GM23248 (cell line): ENCODE measurements around the gene PLEKHD1. TPM values are rescaled to one million over a fixed set of nuclear protein-coding genes. Genes with fewer than 3 reads are reported as not detected.

Experiments
- DNase-seq: peaks from one replicate; pipeline ENCODE4 v3.0.0-alpha.2; 2015
- H2AFZ ChIP-seq: fragments of 200-600 bp; sonication (generic); 2 replicates; pipeline ENCODE4 v1.6.1; 2016; ENCODE audit warnings: antibody characterized with exemption
- H3F3A ChIP-seq: fragments of 200-600 bp; sonication (generic); 2 replicates; pipeline ENCODE4 v1.6.1; 2016; ENCODE audit warnings: mild to moderate bottlenecking, antibody characterized with exemption, mixed run types; ENCODE audit not compliant: insufficient read depth
- H3K27ac ChIP-seq: fragments of 200-600 bp; sonication (generic); 2 replicates; pipeline ENCODE4 v1.5.1; 2016; ENCODE audit warnings: mild to moderate bottlenecking
- H3K27me3 ChIP-seq: fragments of 200-600 bp; sonication (generic); replicated peaks from 2 replicates; pipeline ENCODE4 v1.6.1; 2016; ENCODE audit warnings: mild to moderate bottlenecking; ENCODE audit not compliant: insufficient read depth
- H3K36me3 ChIP-seq: fragments of 200-600 bp; sonication (generic); 2 replicates; pipeline ENCODE4 v1.6.1; 2016; ENCODE audit warnings: low read depth, mild to moderate bottlenecking
- H3K4me1 ChIP-seq: fragments of 200-600 bp; sonication (generic); 2 replicates; pipeline ENCODE4 v1.6.1; 2016; ENCODE audit warnings: mild to moderate bottlenecking; ENCODE audit not compliant: insufficient read depth
- H3K4me2 ChIP-seq: fragments of 200-600 bp; sonication (generic); one replicate; pipeline ENCODE4 v1.6.1; 2016; ENCODE audit warnings: mild to moderate bottlenecking; ENCODE audit not compliant: unreplicated experiment
- H3K4me3 ChIP-seq: fragments of 200-600 bp; sonication (generic); 2 replicates; pipeline ENCODE4 v1.5.1; 2016; ENCODE audit warnings: mild to moderate bottlenecking
- H3K79me2 ChIP-seq: fragments of 200-600 bp; sonication (generic); 2 replicates; pipeline ENCODE4 v1.6.1; 2016; ENCODE audit warnings: mild to moderate bottlenecking; ENCODE audit not compliant: insufficient read depth
- H3K9ac ChIP-seq: fragments of 200-600 bp; sonication (generic); 2 replicates; pipeline ENCODE4 v1.6.1; 2016; ENCODE audit warnings: mild to moderate bottlenecking
- H3K9me2 ChIP-seq: fragments of 200-600 bp; sonication (generic); 2 replicates; pipeline ENCODE4 v1.6.1; 2016; ENCODE audit warnings: mixed run types, mild to moderate bottlenecking, moderate library complexity; ENCODE audit not compliant: insufficient read depth
- H3K9me3 ChIP-seq: fragments of 200-600 bp; sonication (generic); one replicate; pipeline ENCODE4 v1.6.1; 2017; ENCODE audit warnings: low read depth
- H4K20me1 ChIP-seq: fragments of 200-600 bp; sonication (generic); 2 replicates; pipeline ENCODE4 v1.6.0; 2016; ENCODE audit not compliant: insufficient read depth
- EZH2 ChIP-seq: fragments of 200-600 bp; sonication (generic); IDR thresholded peaks from 2 replicates; pipeline ENCODE4 v1.6.1; 2018; ENCODE audit warnings: antibody characterized with exemption, mild to moderate bottlenecking; ENCODE audit not compliant: insufficient read depth, poor library complexity, severe bottlenecking
- EZH2phosphoT487 ChIP-seq: fragments of 200-600 bp; sonication (generic); IDR thresholded peaks from 2 replicates; pipeline ENCODE4 v1.6.1; 2018; ENCODE audit warnings: antibody characterized with exemption, moderate library complexity, mild to moderate bottlenecking, low read depth; ENCODE audit not compliant: insufficient read depth
- WGBS, 2 experiments: methylation state at CpG; one replicate each; pipeline ENCODE4 v1.1.6; 2015 to 2017; ENCODE audit warnings: low lambda C conversion rate in 2 of 2, low coverage in 1 of 2; ENCODE audit errors: missing lambda C conversion rate in 2 of 2; 5-methylcytosine and 5-hydroxymethylcytosine counted together
- in situ Hi-C: fragments of 300-500 bp; cut with MboI; formaldehyde crosslinking; loops from 2 replicates; pipeline ENCODE4 v1.15.0; 2020
- polyA plus RNA-seq: library from polyadenylated mRNA; unstranded; fragments of >200 nt; fragmentation: Nextera tagmentation; extraction: Ambion mirVana; gene quantifications from 2 replicates; pipeline ENCODE4 v1.2.1, GENCODE V29; 2016
- total RNA-seq: library from RNA; depleted of rRNA; stranded (reverse); fragments of >200 nt; shearing (Covaris generic); gene quantifications from 2 replicates; pipeline ENCODE4 v1.2.3, GENCODE V29; 2014

Gene PLEKHD1
- total and polyA plus RNA-seq, 2 experiments from 2014 or later = not detected

DNA sequence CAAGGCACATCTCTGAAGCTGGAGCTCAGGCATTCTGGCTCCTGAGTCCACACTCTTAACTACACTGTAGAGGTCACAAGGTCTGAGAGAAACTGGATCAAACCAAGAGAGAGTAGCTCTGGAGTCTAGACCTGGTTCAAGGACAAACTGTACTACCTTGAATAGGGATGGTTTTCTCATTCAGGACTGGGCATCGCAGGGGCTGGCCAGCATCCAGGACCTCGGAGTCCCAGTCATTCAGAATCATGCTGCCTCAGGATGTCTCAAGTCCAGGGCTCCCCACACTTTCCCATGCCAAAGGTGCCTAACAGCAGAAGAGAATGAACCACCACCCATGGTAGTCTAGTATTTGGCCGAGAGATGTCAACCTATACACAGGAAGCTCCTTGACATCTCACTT is 13.1 kb upstream of the PLEKHD1 start:
- H3K27ac ChIP-seq = no peak overlapping the region
- no peaks in the 10 kb centered on the region for H4K20me1 ChIP-seq
- H3K9ac ChIP-seq = no peak overlapping the region
- no peak for DNase-seq
- no peaks in the 10 kb centered on the region for H3K4me1 ChIP-seq
- H3K36me3 ChIP-seq = no peaks in the 10 kb centered on the region
- H3F3A ChIP-seq = no peaks in the 10 kb centered on the region
- H3K4me3 ChIP-seq = no peak overlapping the region
- H3K4me2 ChIP-seq = no peak overlapping the region
- H3K79me2 ChIP-seq = no peaks in the 10 kb centered on the region
- in situ Hi-C loops = loop anchor here (25.0 kb wide), 1 partner anchor 234 kb away; no protein-coding TSS in a partner anchor
- H2AFZ ChIP-seq = no peak overlapping the region
- no peaks in the 10 kb centered on the region for H3K9me3 ChIP-seq
- TF ChIP-seq EZH2phosphoT487 = no peak
- no peak for TF ChIP-seq EZH2
- H3K9me2 ChIP-seq = no peaks in the 10 kb centered on the region
- WGBS, 2 experiments = 87 to 94% methylated on average over 3 of the region's 3 CpGs
- no peaks in the 10 kb centered on the region for H3K27me3 ChIP-seq

DNA sequence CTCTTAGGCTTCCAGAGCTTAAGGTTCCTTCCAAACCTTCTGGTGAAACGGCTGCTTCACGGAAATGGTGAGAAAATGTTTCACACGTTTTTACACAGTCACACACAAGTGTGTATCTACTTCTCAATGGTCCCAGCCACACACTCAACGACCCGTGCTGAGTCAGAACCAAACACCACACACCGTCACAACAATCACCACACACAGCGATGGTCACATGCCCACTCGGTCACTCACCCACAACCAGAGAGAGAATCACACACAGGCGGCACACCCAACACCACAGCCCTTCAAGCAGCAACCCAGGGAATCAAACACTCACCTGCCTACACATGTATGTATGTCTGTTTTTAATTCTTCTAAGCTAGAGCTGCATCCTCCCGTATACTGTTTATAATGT is 12.6 kb upstream of the PLEKHD1 start:
- no peak overlapping the region for H3K9ac ChIP-seq
- in situ Hi-C loops = loop anchor here (25.0 kb wide), 1 partner anchor 235 kb away; no protein-coding TSS in a partner anchor
- DNase-seq = no peak
- no peaks in the 10 kb centered on the region for H4K20me1 ChIP-seq
- no peak overlapping the region for H3K4me3 ChIP-seq
- TF ChIP-seq EZH2 (no peak), EZH2phosphoT487 (no peak)
- no peaks in the 10 kb centered on the region for H3K79me2 ChIP-seq
- no peaks in the 10 kb centered on the region for H3K9me2 ChIP-seq
- no peaks in the 10 kb centered on the region for H3K4me1 ChIP-seq
- H3K9me3 ChIP-seq = no peaks in the 10 kb centered on the region
- 90 to 95% methylated on average over 10 of the region's 10 CpGs for WGBS, 2 experiments
- H3K36me3 ChIP-seq = no peaks in the 10 kb centered on the region
- H3K4me2 ChIP-seq = no peak overlapping the region
- no peak overlapping the region for H3K27ac ChIP-seq
- no peaks in the 10 kb centered on the region for H3F3A ChIP-seq
- no peak overlapping the region for H2AFZ ChIP-seq
- H3K27me3 ChIP-seq = no peaks in the 10 kb centered on the region

DNA sequence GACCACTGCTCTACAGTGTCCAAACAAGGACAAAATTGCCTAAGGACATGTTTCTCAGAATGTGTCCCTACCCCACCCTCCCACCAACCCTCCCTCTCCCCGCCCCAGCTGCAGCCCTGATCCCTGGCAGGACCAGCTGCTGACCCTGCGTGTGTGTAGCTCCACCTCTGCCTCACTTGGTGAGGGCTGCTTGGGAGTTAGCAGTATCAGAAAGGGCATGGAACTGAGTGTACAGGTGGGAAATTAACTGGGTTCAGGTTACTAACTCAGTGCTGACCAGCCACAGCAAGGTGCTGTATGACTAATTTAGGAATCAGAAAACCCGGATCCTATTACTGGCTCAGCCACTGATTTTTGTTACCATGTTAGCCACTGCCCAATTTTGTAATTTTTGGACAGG is 11.3 kb upstream of the PLEKHD1 start:
- Histone ChIP-seq H3K4me2 (no peak overlapping the region), H3K4me1 (no peaks in the 10 kb centered on the region), H3K36me3 (no peaks in the 10 kb centered on the region), H2AFZ (no peak overlapping the region), H3K9ac (no peak overlapping the region), H3K27ac (no peak overlapping the region), H3K79me2 (no peaks in the 10 kb centered on the region), H3K27me3 (no peaks in the 10 kb centered on the region), H3K9me2 (no peaks in the 10 kb centered on the region), H3K9me3 (no peaks in the 10 kb centered on the region), H3F3A (no peaks in the 10 kb centered on the region), H4K20me1 (no peaks in the 10 kb centered on the region), H3K4me3 (no peak overlapping the region)
- WGBS, 2 experiments = 27 to 50% methylated on average over 2 to 3 of the region's 3 CpGs
- in situ Hi-C loops = loop anchor here (25.0 kb wide), 1 partner anchor 236 kb away; no protein-coding TSS in a partner anchor
- TF ChIP-seq EZH2phosphoT487 (no peak), EZH2 (no peak)
- no peak for DNase-seq

DNA sequence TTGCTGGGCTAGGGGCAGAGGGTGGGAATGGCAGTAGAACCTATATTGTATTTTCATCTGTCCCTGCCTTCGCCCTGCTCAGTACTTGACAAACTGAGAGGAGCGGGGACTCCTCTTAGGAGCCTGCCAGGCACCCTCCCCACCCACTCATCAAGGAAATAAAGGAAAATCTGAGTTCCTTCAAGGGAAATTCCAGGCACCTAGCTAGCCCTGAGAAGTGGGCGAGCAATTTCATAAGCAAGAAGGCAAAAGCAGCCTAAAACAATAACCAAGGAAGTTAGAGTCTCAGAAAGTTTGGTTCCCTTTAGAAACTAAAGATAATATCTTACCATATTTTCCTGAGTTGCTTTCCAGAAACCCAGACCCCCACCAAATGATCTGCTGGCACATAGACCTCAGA is 10.6 kb upstream of the PLEKHD1 start:
- TF ChIP-seq EZH2 = no peak
- TF ChIP-seq EZH2phosphoT487 = no peak
- no peak for DNase-seq

More for the DNA sequence above, 10.6 kb upstream of the PLEKHD1 start:
- Histone ChIP-seq H2AFZ (no peak overlapping the region), H3K9me2 (no peaks in the 10 kb centered on the region), H3K4me2 (no peak overlapping the region), H3F3A (no peaks in the 10 kb centered on the region), H3K9ac (no peak overlapping the region), H3K4me1 (no peaks in the 10 kb centered on the region), H3K79me2 (no peaks in the 10 kb centered on the region), H3K27me3 (no peaks in the 10 kb centered on the region), H3K4me3 (no peak overlapping the region), H3K27ac (no peak overlapping the region), H3K9me3 (no peaks in the 10 kb centered on the region), H4K20me1 (no peaks in the 10 kb centered on the region), H3K36me3 (no peaks in the 10 kb centered on the region)
- in situ Hi-C loops = loop anchor here (25.0 kb wide), 1 partner anchor 237 kb away; no protein-coding TSS in a partner anchor
- 87 to 92% methylated on average over 3 of the region's 3 CpGs for WGBS, 2 experiments
